ENCODE data around the gene TLE5. TPM values are rescaled to one million over a fixed set of nuclear protein-coding genes. Genes with fewer than 3 reads are reported as not detected.

TLE5 gene
- total and polyA plus RNA-seq, 10 of the 15 experiments (the other 5 are each of a cell fraction or from before 2014, with no cell fraction given): 2.5 to 373 (median 154) TPM

DNA sequence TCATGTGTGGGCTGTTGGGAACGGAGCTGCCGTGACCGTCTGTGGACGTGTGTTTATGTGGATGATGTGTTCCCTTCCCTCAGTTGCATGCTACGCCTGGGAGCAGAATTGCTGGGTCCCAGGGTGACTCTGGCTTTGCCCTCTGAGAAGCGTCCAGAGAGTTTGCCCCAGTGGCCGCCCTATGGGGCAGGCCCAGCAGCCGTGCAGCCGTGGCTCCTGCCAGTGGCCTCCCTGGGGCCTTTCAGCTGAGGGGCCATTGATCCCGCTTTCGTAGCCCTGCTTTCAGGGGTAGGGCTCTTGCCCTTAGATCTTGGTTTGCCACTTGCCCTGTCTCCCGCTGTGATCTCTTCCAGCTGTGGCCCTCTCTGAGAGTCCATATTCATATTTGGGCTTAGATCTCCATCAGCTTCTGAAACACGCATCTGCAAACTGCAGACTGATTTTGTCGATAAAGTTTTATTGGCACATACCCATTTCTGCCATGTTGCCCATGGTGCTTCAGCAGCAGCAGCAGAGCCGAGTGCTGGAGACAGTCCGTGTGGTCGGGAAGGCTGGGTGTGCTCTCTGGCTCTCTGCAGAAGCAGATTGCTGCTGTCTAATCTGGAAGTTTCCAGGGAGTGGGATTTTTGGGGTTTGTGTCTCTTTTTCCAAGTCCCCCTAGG is 49.4 kb upstream of the TLE5 start:
- Histone ChIP-seq H3K4me3 (no peak overlapping the region), H3K4me1 (ENCODE audit: control insufficient read depth, insufficient read depth, low read length) (no peaks in the 10 kb centered on the region), H4K20me1 (ENCODE audit: control insufficient read depth, insufficient read depth) (no peaks in the 10 kb centered on the region; the same call in 1 of the 2 replicates), H3K36me3 (ENCODE audit: control insufficient read depth in 2 of 2, insufficient read depth in 2 of 2, low read length in 1 of 2) (no peaks in the 10 kb centered on the region), H3K9ac (ENCODE audit: control insufficient read depth, insufficient read depth, low read length) (no peak overlapping the region), H3K27me3 (replicated peaks in 1 of 2; ENCODE audit: control insufficient read depth in 2 of 2, insufficient read depth in 2 of 2, low read length in 1 of 2) (no peaks in the 10 kb centered on the region), H3K79me2 (ENCODE audit: control insufficient read depth, insufficient read depth, low read length) (no peaks in the 10 kb centered on the region), H2AFZ (ENCODE audit: control insufficient read depth, low read depth, low read length) (no peak overlapping the region), H3K27ac (ENCODE audit: control insufficient read depth, insufficient read depth) (no peak overlapping the region), H3K4me2 (ENCODE audit: control insufficient read depth, insufficient read depth) (no peak overlapping the region), H3K9me3 (replicated peaks; ENCODE audit: control insufficient read depth, insufficient read depth, low read length) (no peaks in the 10 kb centered on the region)
- CTCF ChIA-PET: interaction anchor here (1.7 to 4.8 kb wide), 2 partner anchors 14 to 149 kb away, joined by 4 to 28 read pairs; no protein-coding TSS in a partner anchor
- SMC1A ChIA-PET (ENCODE audit: uncharacterized antibody, unreplicated experiment): no interaction called here
- in situ Hi-C loops (cut with MboI): no loop called here
- ATAC-seq: no peak
- FAIRE-seq: no peak
- WGBS (ENCODE audit: insufficient coverage, insufficient replicate concordance, low lambda C conversion rate, missing lambda C conversion rate): 87% methylated on average over 17 of the region's 17 CpGs
- POLR2A ChIA-PET: no interaction called here
- RAD21 ChIA-PET (ENCODE audit: unreplicated experiment): no interaction called here
- intact Hi-C loops (cut with micrococcal nuclease; ENCODE audit: unreplicated experiment): no loop called here
- BruUV-seq (replicated peaks): no TSS peak
- DNase-seq (ENCODE audit: low read depth, low spot score): no peak
- TF ChIP-seq NR2C1 (IDR thresholded peaks at IDR 0.05) (no peak), JUND (IDR thresholded peaks at IDR 0.05; ENCODE audit: low read depth, low read length) (no peak), NFXL1 (IDR thresholded peaks at IDR 0.05; ENCODE audit: borderline replicate concordance) (no peak)
- TF ChIP-seq, protein P1, sequence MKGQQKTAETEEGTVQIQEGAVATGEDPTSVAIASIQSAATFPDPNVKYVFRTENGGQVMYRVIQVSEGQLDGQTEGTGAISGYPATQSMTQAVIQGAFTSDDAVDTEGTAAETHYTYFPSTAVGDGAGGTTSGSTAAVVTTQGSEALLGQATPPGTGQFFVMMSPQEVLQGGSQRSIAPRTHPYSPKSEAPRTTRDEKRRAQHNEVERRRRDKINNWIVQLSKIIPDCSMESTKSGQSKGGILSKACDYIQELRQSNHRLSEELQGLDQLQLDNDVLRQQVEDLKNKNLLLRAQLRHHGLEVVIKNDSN (IDR thresholded peaks at IDR 0.05; ENCODE audit: borderline replicate concordance, extremely low read length, insufficient read depth, low read depth, low read length): no peak
- TF ChIP-seq, protein P2, sequence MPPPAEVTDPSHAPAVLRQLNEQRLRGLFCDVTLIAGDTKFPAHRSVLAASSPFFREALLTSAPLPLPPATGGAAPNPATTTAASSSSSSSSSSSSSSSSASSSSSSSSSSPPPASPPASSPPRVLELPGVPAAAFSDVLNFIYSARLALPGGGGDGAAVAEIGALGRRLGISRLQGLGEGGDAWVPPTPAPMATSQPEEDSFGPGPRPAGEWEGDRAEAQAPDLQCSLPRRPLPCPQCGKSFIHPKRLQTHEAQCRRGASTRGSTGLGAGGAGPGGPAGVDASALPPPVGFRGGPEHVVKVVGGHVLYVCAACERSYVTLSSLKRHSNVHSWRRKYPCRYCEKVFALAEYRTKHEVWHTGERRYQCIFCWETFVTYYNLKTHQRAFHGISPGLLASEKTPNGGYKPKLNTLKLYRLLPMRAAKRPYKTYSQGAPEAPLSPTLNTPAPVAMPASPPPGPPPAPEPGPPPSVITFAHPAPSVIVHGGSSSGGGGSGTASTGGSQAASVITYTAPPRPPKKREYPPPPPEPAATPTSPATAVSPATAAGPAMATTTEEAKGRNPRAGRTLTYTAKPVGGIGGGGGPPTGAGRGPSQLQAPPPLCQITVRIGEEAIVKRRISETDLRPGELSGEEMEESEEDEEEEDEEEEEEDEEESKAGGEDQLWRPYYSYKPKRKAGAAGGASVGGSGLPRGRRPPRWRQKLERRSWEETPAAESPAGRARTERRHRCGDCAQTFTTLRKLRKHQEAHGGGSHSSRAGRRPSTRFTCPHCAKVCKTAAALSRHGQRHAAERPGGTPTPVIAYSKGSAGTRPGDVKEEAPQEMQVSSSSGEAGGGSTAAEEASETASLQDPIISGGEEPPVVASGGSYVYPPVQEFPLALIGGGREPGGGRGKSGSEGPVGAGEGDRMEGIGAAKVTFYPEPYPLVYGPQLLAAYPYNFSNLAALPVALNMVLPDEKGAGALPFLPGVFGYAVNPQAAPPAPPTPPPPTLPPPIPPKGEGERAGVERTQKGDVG (CRISPR knock-in tag; IDR thresholded peaks at IDR 0.05): no peak
- TF ChIP-seq, protein P3, sequence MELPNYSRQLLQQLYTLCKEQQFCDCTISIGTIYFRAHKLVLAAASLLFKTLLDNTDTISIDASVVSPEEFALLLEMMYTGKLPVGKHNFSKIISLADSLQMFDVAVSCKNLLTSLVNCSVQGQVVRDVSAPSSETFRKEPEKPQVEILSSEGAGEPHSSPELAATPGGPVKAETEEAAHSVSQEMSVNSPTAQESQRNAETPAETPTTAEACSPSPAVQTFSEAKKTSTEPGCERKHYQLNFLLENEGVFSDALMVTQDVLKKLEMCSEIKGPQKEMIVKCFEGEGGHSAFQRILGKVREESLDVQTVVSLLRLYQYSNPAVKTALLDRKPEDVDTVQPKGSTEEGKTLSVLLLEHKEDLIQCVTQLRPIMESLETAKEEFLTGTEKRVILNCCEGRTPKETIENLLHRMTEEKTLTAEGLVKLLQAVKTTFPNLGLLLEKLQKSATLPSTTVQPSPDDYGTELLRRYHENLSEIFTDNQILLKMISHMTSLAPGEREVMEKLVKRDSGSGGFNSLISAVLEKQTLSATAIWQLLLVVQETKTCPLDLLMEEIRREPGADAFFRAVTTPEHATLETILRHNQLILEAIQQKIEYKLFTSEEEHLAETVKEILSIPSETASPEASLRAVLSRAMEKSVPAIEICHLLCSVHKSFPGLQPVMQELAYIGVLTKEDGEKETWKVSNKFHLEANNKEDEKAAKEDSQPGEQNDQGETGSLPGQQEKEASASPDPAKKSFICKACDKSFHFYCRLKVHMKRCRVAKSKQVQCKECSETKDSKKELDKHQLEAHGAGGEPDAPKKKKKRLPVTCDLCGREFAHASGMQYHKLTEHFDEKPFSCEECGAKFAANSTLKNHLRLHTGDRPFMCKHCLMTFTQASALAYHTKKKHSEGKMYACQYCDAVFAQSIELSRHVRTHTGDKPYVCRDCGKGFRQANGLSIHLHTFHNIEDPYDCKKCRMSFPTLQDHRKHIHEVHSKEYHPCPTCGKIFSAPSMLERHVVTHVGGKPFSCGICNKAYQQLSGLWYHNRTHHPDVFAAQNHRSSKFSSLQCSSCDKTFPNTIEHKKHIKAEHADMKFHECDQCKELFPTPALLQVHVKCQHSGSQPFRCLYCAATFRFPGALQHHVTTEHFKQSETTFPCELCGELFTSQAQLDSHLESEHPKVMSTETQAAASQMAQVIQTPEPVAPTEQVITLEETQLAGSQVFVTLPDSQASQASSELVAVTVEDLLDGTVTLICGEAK (IDR thresholded peaks at IDR 0.05; ENCODE audit: borderline replicate concordance): peak; percentile 82

Measured in GM12878 (cell line).